Skeletal muscle tissue (tissue), 4 donors: ENCODE data around the gene ARHGAP4. TPM values are rescaled to one million over a fixed set of nuclear protein-coding genes. Genes with fewer than 3 reads are reported as not detected.

ENCODE experiments used
- H3K27ac ChIP-seq: one replicate; pipeline ENCODE4 v1.7.0; 2013; ENCODE audit warnings: mild to moderate bottlenecking, low read depth, low read length, inconsistent platforms
- H3K27me3 ChIP-seq, 3 donors: one replicate each; pipeline ENCODE4 v1.7.0; 2013; ENCODE audit warnings: low read length in 3 of 3; ENCODE audit not compliant: control insufficient read depth in 3 of 3, insufficient read depth in 3 of 3
- H3K36me3 ChIP-seq, 3 donors: one replicate each; pipeline ENCODE4 v1.7.0; 2013; ENCODE audit warnings: low read length in 3 of 3; ENCODE audit not compliant: control insufficient read depth in 3 of 3, insufficient read depth in 3 of 3
- H3K4me1 ChIP-seq, 3 donors: one replicate each; pipeline ENCODE4 v1.7.0; 2013; ENCODE audit warnings: low read length in 3 of 3, mild to moderate bottlenecking in 3 of 3; ENCODE audit not compliant: control insufficient read depth in 3 of 3, insufficient read depth in 3 of 3
- H3K4me3 ChIP-seq, 3 donors: one replicate each; pipeline ENCODE4 v1.7.0; 2013; ENCODE audit warnings: low read length in 3 of 3
- H3K9ac ChIP-seq, 3 donors: one replicate each; pipeline ENCODE4 v1.7.0; 2013; ENCODE audit warnings: low read length in 3 of 3, mild to moderate bottlenecking in 3 of 3, moderate library complexity in 2 of 3, low read depth in 1 of 3
- H3K9me3 ChIP-seq, 3 donors: one replicate each; pipeline ENCODE4 v1.7.0; 2013; ENCODE audit warnings: low read length in 3 of 3; ENCODE audit not compliant: control insufficient read depth in 3 of 3
- total RNA-seq: library from RNA; depleted of rRNA; stranded (reverse); fragments of >200 nt; gene quantifications from one replicate; pipeline ENCODE4 v1.2.3, GENCODE V29; 2014
- donor health status: Osteomylitis.

Gene ARHGAP4
- total RNA-seq, 1 donor from 2014 or later: 25.1 TPM

- no peaks in the 10 kb centered on the region for H3K9me3 ChIP-seq
- H3K36me3 ChIP-seq: no peaks in the 10 kb centered on the region
- H3K27me3 ChIP-seq: no peaks in the 10 kb centered on the region
- H3K9ac ChIP-seq: peak overlapping the region; percentile 86 to 97 (median 95)
- peak overlapping the region; percentile 88 to 93 (median 89) for H3K4me3 ChIP-seq
- H3K4me1 ChIP-seq: peaks cover 55 to 65% (median 56%) of the 10 kb centered on the region in 3 donors
- H3K27ac ChIP-seq: peak overlapping the region; percentile 99
Measured at GRCh38 chrX:153970357-153971123, 44.5 kb upstream of the ARHGAP4 start.

DNA sequence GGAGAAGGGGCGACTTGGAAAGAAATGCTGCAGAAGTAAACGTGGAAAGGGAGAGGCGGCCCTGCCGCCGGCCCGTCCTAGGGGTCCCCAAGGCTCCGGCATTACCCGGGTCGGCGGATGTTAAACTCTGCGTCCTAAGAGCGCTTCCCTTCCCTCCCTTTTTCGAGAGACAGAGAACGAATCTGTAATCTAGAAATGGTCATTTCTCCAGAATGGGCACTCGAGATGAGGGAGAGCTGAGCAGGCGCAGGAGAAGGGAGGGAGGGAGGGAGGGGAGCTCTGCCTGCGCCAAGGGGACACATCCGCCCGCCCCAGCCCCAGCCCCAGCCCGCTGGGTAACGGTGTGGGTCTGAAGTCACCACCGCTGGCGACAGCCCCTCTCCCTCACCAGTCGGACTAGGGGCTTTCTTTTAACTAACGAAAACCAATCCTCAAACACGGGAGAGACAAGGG lies 43.9 kb upstream of the ARHGAP4 start:
- Histone ChIP-seq H3K4me3 (peak overlapping the region; percentile 88 to 93 (median 89)), H3K27ac (peak overlapping the region; percentile 83), H3K9me3 (no peaks in the 10 kb centered on the region), H3K36me3 (no peaks in the 10 kb centered on the region), H3K4me1 (peaks cover 60 to 71% (median 61%) of the 10 kb centered on the region in 3 donors), H3K9ac (peak overlapping the region; percentile 73 to 81 (median 75)), H3K27me3 (no peaks in the 10 kb centered on the region)

DNA sequence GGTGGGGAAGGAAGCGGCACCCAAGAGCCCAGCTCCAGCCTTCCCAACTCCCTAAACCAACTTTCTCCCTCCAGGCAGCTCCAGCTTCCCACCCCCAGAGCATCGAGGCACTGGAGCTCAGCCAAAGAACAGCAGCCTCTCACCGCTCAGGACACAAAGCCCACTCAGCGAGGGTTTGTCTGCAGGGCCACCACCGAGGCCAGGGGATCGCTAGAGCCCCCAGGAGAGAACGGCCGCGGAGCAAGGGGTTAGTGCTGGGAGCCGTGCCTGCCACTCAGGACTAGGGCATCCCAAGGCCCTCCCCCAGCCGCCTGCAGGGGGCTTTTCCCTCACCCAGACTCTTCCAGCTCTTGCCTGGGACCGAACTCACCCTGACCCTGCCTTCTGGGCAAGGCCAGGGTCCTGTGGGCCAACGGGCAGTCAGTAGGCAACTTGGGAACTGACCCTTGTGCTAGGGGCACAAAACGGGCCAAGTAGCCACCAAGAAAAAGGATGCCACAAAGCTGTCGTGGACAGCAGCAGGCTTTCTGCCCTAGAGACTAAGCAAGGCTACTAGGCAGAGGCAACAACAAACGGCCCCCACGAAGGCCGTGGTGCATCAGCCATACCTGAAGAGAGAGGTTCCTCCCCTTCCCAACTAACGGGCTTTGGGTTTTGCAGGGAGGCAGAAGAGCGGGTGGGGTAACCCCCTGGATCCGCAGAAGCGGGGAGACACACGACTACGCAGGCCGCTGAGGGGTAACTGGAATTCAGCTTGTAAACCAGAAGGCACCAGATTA lies 43.2 kb upstream of the ARHGAP4 start:
- Histone ChIP-seq H3K4me3 (peak overlapping the region; percentile 88 to 93 (median 89)), H3K27ac (peak overlapping the region; percentile 83), H3K36me3 (peaks cover 0 to 2% (median 0%) of the 10 kb centered on the region in 3 donors), H3K9me3 (no peaks in the 10 kb centered on the region), H3K4me1 (peaks cover 60 to 71% (median 63%) of the 10 kb centered on the region in 3 donors), H3K9ac (peak overlapping the region; percentile 73 to 81 (median 75)), H3K27me3 (no peaks in the 10 kb centered on the region)

DNA sequence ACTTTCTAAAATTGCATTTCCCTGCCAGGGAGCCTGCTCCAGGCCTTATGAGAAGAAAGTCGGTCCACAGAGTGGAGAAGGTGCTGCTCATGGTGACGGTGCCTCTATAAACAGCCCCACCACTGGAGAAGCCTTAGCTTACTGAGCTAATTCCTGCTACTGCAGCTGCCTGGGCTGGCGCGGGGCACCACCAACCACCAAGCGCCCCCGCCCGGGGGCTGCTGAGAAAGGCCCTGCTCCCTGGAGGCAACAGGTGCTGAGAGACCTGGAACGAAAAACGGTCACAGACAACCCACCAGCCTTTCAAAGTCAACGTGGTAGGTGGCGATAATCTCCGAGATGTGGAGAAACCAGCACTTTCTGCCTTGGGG lies 42.7 kb upstream of the ARHGAP4 start:
- H3K9ac ChIP-seq: peak overlapping the region; percentile 73 to 81 (median 75)
- no peaks in the 10 kb centered on the region for H3K9me3 ChIP-seq
- peaks cover 57 to 67% (median 59%) of the 10 kb centered on the region in 3 donors for H3K4me1 ChIP-seq
- peaks cover 0 to 5% (median under 1%) of the 10 kb centered on the region in 3 donors for H3K36me3 ChIP-seq
- no peaks in the 10 kb centered on the region for H3K27me3 ChIP-seq
- H3K4me3 ChIP-seq: peak overlapping the region; percentile 88 to 93 (median 89)
- peak overlapping the region; percentile 83 for H3K27ac ChIP-seq

GRCh38 chrX:153968255-153968654 lies 42.2 kb upstream of the ARHGAP4 start:
- Histone ChIP-seq H3K9me3 (no peaks in the 10 kb centered on the region), H3K36me3 (peaks cover 0 to 7% (median 2%) of the 10 kb centered on the region in 3 donors), H3K27me3 (no peaks in the 10 kb centered on the region), H3K27ac (peak overlapping the region; percentile 83), H3K9ac (peak overlapping the region; percentile 70 to 81 (median 73)), H3K4me3 (peak overlapping the region; percentile 61 to 93 (median 88)), H3K4me1 (peaks cover 52 to 66% (median 54%) of the 10 kb centered on the region in 3 donors)

DNA sequence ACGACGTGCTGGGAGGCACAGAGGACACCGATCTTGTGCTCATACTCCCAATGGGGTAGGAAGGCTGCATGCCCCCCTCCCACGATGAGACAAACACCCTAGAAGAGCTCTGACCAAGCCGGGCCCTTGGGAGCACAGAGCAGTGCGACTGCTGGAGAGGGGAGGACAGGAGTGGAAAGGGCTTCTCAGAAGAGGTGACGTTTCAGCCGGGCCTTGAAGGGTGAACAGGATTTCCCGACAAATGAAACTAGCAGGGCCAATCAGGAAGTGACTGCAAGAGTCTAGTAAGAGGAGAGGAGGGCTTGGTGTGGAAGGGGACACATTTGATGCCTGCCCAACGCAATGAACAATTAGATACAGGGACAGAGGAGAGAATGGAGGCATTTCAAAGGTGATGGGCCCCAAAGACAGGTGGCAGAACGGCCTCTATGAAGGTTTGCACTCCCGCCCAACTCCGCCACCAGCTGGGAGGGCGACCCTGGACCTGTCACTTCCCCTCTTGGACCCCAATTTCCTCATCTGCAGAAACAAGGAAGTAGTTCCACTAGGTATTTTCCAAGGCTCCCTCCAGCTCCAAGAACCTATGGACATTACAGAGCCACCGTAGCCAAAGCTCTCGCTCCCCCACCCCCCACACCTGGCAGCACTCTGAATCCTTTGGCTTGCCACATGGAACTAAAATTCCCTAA lies 41.6 kb upstream of the ARHGAP4 start:
- Histone ChIP-seq H3K9me3 (no peaks in the 10 kb centered on the region), H3K4me3 (peak overlapping the region; percentile 61 to 93 (median 88)), H3K36me3 (peaks cover 0 to 13% (median 5%) of the 10 kb centered on the region in 3 donors), H3K4me1 (peaks cover 52 to 65% (median 54%) of the 10 kb centered on the region in 3 donors), H3K9ac (peak overlapping the region; percentile 70 to 81 (median 73)), H3K27me3 (no peaks in the 10 kb centered on the region), H3K27ac (peak overlapping the region; percentile 83)

- no peaks in the 10 kb centered on the region for H3K9me3 ChIP-seq
- peak overlapping the region; percentile 83 for H3K27ac ChIP-seq
- H3K4me1 ChIP-seq: peaks cover 52 to 65% (median 54%) of the 10 kb centered on the region in 3 donors
- no peaks in the 10 kb centered on the region for H3K27me3 ChIP-seq
- H3K4me3 ChIP-seq: peak overlapping the region; percentile 54 to 93 (median 59)
- H3K36me3 ChIP-seq: peaks cover 5 to 19% (median 11%) of the 10 kb centered on the region in 3 donors
- peak overlapping the region in 2 of 3 donors; percentile 73 to 81 for H3K9ac ChIP-seq
Measured at GRCh38 chrX:153966841-153967535, 40.9 kb upstream of the ARHGAP4 start.

DNA sequence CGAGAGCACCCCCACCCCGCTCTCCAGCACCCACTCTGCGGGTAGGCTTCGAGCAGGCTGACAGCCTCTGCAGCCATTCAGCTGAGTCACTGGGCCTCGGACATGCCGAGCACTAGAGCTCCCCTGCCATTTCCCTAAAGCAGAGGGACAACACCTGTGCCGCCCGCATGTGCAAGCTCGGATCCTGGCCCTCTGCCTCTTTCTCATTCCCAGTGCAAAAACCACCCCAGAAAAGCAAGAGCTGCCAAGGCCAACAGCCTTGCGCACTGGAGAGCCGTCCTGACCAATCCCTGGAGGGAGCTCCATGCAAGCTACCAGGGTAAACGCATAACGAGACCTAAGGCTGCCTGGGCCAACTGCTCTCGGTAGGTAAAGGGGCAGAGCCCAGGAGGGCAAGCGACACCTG lies 40.2 kb upstream of the ARHGAP4 start:
- peak overlapping the region; percentile 83 for H3K27ac ChIP-seq
- no peaks in the 10 kb centered on the region for H3K27me3 ChIP-seq
- H3K4me1 ChIP-seq: peaks cover 52 to 65% (median 54%) of the 10 kb centered on the region in 3 donors
- peaks cover 12 to 26% (median 16%) of the 10 kb centered on the region in 3 donors for H3K36me3 ChIP-seq
- peak overlapping the region; percentile 57 to 81 (median 73) for H3K9ac ChIP-seq
- peak overlapping the region; percentile 54 to 93 (median 59) for H3K4me3 ChIP-seq
- no peaks in the 10 kb centered on the region for H3K9me3 ChIP-seq

DNA sequence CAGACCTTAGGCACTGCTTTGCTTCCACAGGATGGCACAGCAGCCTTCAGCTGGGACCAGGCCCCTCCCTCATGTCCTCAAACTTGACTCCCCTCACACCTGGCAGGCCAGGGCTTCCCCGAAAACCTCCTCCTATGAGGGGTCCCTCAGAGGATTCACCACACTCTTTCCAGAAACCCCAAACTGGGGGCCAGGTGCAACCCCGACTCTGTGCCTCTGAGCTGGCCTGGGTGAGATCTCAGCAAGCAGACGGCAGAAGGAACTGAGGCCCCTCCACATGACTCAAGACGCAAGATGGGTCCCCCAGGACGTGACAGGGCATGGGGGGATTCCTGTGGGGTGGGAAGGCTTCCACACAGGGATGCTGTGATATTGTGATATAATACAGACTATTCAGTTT lies 39.3 kb upstream of the ARHGAP4 start:
- Histone ChIP-seq H3K9ac (peak overlapping the region in 1 of 3 donors; percentile 50), H3K27ac (peak overlapping the region; percentile 83), H3K27me3 (no peaks in the 10 kb centered on the region), H3K36me3 (peaks cover 20 to 35% (median 21%) of the 10 kb centered on the region in 3 donors), H3K4me3 (no peak overlapping the region), H3K9me3 (no peaks in the 10 kb centered on the region), H3K4me1 (peaks cover 52 to 61% (median 54%) of the 10 kb centered on the region in 3 donors)
